ENCODE measurements around the gene NFAT5. TPM values are rescaled to one million over a fixed set of nuclear protein-coding genes. Genes with fewer than 3 reads are reported as not detected.

The NFAT5 gene
- total RNA-seq, 1 donor from 2014 or later, result 48.8 TPM

DNA sequence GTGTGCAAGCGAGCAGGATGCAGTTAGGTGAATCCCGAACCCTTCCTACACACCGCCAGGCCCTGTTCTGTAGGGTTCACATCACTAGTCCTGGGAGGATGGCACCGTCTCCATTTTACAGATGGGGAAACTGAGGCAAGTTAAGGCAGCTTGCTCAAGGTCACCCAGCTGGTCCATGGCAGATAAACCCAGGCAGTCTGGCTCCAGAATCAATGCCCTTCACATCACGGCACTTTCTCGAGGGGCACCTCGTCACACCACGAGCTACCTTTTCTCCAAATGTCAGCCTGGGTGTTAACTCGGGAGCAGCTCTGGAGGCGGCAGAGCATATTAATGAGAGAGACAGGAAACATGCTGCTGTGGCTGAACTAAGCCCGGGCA, 179.5 kb downstream of the NFAT5 start:
- Mint-ChIP-seq H3K4me3 (ENCODE audit: unreplicated experiment) (no peak overlapping the region), H3K9me3 (ENCODE audit: unreplicated experiment) (no peaks in the 10 kb centered on the region), H3K4me1 (ENCODE audit: unreplicated experiment) (no peaks in the 10 kb centered on the region), H3K27ac (ENCODE audit: unreplicated experiment) (peak overlapping the region; percentile 9), H3K27me3 (ENCODE audit: unreplicated experiment) (no peaks in the 10 kb centered on the region), H3K36me3 (ENCODE audit: low read depth, unreplicated experiment) (peaks cover 56% of the 10 kb centered on the region)
- TF ChIP-seq, protein P1, sequence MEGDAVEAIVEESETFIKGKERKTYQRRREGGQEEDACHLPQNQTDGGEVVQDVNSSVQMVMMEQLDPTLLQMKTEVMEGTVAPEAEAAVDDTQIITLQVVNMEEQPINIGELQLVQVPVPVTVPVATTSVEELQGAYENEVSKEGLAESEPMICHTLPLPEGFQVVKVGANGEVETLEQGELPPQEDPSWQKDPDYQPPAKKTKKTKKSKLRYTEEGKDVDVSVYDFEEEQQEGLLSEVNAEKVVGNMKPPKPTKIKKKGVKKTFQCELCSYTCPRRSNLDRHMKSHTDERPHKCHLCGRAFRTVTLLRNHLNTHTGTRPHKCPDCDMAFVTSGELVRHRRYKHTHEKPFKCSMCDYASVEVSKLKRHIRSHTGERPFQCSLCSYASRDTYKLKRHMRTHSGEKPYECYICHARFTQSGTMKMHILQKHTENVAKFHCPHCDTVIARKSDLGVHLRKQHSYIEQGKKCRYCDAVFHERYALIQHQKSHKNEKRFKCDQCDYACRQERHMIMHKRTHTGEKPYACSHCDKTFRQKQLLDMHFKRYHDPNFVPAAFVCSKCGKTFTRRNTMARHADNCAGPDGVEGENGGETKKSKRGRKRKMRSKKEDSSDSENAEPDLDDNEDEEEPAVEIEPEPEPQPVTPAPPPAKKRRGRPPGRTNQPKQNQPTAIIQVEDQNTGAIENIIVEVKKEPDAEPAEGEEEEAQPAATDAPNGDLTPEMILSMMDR (IDR thresholded peaks at IDR 0.05; ENCODE audit: unreplicated experiment), result no peak
- no peak for DNase-seq (ENCODE audit: low spot score)

DNA sequence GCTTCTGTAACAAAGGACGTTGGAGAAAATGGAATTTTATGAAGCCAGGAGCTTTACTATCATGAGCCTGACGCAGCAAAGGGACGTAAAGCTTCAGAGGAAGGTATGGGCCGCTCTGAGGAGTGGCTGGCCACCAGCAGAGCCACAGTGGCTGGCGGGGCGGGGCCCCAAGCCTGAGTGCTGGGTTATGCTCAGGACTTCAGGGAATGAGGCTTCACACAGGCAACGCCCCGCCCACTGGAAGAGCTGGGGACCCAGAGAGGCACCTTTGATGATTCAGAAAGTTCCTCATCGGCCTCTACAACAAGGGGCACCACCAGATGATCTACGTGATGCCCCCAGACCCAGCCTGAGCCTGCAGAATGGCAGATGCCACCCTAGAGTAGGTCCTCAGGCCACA, 180.2 kb downstream of the NFAT5 start:
- no peaks in the 10 kb centered on the region for H3K27me3 Mint-ChIP-seq (ENCODE audit: unreplicated experiment)
- no peaks in the 10 kb centered on the region for H3K4me1 Mint-ChIP-seq (ENCODE audit: unreplicated experiment)
- H3K27ac Mint-ChIP-seq (ENCODE audit: unreplicated experiment), result no peak overlapping the region
- H3K4me3 Mint-ChIP-seq (ENCODE audit: unreplicated experiment), result no peak overlapping the region
- TF ChIP-seq, protein P1 (IDR thresholded peaks at IDR 0.05; ENCODE audit: unreplicated experiment), result no peak
- peaks cover 57% of the 10 kb centered on the region for H3K36me3 Mint-ChIP-seq (ENCODE audit: low read depth, unreplicated experiment)
- no peak for DNase-seq (ENCODE audit: low spot score)
- H3K9me3 Mint-ChIP-seq (ENCODE audit: unreplicated experiment), result no peaks in the 10 kb centered on the region

DNA sequence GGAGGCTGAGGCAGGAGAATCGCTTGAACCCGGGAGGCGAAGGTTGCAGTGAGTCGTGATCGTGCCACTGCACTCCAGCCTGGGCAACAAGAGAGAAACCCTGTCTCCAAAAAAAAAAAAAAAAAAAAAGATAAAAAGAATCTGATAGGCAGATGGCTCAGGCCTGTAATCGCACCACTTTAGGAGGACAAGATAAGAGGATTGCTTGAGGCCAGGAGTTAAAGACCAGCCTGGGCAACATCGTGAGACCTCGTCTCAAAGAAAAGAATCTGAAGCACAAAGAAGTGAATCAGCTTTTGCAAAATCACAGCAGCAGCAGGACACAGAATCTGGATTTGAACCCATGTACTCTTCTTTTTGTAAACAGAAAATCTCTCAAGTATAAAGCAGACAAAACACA, 181.3 kb downstream of the NFAT5 start:
- Mint-ChIP-seq H3K27me3 (ENCODE audit: unreplicated experiment) (no peaks in the 10 kb centered on the region), H3K36me3 (ENCODE audit: low read depth, unreplicated experiment) (peaks cover 57% of the 10 kb centered on the region), H3K27ac (ENCODE audit: unreplicated experiment) (no peak overlapping the region), H3K4me3 (ENCODE audit: unreplicated experiment) (no peak overlapping the region), H3K4me1 (ENCODE audit: unreplicated experiment) (no peaks in the 10 kb centered on the region), H3K9me3 (ENCODE audit: unreplicated experiment) (no peaks in the 10 kb centered on the region)
- TF ChIP-seq, protein P1 (IDR thresholded peaks at IDR 0.05; ENCODE audit: unreplicated experiment), result no peak
- DNase-seq (ENCODE audit: low spot score), result no peak

DNA sequence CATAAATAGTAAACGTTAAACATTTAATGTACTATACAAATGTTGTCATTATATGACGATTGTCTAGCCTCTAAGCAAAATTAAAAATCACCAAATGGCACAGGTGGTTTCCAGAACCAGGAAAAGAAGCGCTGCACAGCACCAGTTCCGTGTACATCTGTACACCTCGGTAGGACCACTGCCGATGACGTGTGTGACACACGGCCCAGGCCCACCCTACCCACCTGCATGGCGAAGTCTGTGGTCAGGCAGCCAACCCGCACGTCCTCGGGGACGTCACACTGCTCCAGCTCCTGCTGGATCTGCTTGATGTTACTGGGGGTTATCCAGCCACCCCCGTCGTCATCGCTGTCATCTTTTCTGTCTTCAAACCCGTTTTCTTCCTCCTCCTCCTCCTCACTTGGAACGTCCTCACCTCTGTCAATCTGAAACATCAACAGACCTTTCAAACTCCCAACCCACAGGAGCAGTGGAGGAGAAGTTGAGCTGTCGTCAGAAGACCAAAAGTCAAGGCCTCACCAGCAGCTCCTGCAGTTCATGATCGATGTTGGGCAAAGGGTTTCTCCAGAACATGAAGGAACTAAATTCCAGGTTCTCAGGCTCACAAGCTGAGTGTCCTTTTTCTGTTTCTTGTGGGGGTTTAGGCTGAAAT, 183.1 kb downstream of the NFAT5 start:
- DNase-seq (ENCODE audit: low spot score), result no peak
- Mint-ChIP-seq H3K27me3 (ENCODE audit: unreplicated experiment) (no peaks in the 10 kb centered on the region), H3K36me3 (ENCODE audit: low read depth, unreplicated experiment) (peaks cover 41% of the 10 kb centered on the region), H3K4me3 (ENCODE audit: unreplicated experiment) (no peak overlapping the region), H3K4me1 (ENCODE audit: unreplicated experiment) (peaks cover 4% of the 10 kb centered on the region), H3K27ac (ENCODE audit: unreplicated experiment) (no peak overlapping the region), H3K9me3 (ENCODE audit: unreplicated experiment) (no peaks in the 10 kb centered on the region)
- TF ChIP-seq, protein P1 (IDR thresholded peaks at IDR 0.05; ENCODE audit: unreplicated experiment), result no peak

DNA sequence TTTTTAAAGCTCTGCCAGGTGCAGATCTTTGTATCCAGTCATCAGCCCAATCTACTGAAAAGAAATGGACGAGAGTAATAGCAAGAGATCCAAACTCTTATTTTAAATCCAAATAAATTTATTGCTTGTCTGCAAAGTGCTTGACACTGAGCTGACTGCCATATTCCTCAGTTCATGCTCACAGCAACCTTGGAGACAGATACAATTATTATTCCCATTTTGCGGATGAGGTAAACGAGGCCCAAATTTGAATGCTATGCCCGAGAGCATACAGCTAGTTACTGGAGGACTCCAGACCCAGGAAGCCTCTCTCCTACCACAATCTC, 188.3 kb downstream of the NFAT5 start:
- peak overlapping the region; percentile 100 for H3K4me3 Mint-ChIP-seq (ENCODE audit: unreplicated experiment)
- H3K9me3 Mint-ChIP-seq (ENCODE audit: unreplicated experiment), result no peaks in the 10 kb centered on the region
- DNase-seq (ENCODE audit: low spot score), result no peak
- H3K4me1 Mint-ChIP-seq (ENCODE audit: unreplicated experiment), result peaks cover 19% of the 10 kb centered on the region
- H3K36me3 Mint-ChIP-seq (ENCODE audit: low read depth, unreplicated experiment), result peaks cover 9% of the 10 kb centered on the region
- TF ChIP-seq, protein P1 (IDR thresholded peaks at IDR 0.05; ENCODE audit: unreplicated experiment), result no peak
- H3K27ac Mint-ChIP-seq (ENCODE audit: unreplicated experiment), result peak overlapping the region; percentile 94
- peaks cover 3% of the 10 kb centered on the region for H3K27me3 Mint-ChIP-seq (ENCODE audit: unreplicated experiment)

Small RNAs within 50 kb of the gene (microRNA-seq; reads per million reads assigned to microRNA genes)
- gene MIR1538 (ENCODE audit: unreplicated experiment), result 0.77 reads per million, percentile 4 among the genes with 10 or more reads in this experiment

Other genes starting within 250 kb of the NFAT5 start
- gene PDF, start 235.4 kb upstream of the NFAT5 start, total RNA-seq (ENCODE audit: unreplicated experiment), result 11.4 TPM
- 33.1 TPM for gene COG8, start 226.4 kb upstream of the NFAT5 start, total RNA-seq (ENCODE audit: unreplicated experiment)
- gene NIP7, start 226.2 kb upstream of the NFAT5 start, total RNA-seq (ENCODE audit: unreplicated experiment), result 34.4 TPM
- gene TMED6, start 214.2 kb upstream of the NFAT5 start, total RNA-seq (ENCODE audit: unreplicated experiment), result 1.2 TPM
- 39.4 TPM for gene TERF2, start 180.0 kb upstream of the NFAT5 start, total RNA-seq (ENCODE audit: unreplicated experiment)
- gene CYB5B, start 141.3 kb upstream of the NFAT5 start, total RNA-seq (ENCODE audit: unreplicated experiment), result 120 TPM
- gene NQO1, start 160.6 kb downstream of the NFAT5 start, total RNA-seq (ENCODE audit: unreplicated experiment), result 29.1 TPM
- 46.8 TPM for gene NOB1, start 189.0 kb downstream of the NFAT5 start, total RNA-seq (ENCODE audit: unreplicated experiment)
- gene WWP2, start 196.4 kb downstream of the NFAT5 start, total RNA-seq (ENCODE audit: unreplicated experiment), result 35.3 TPM